Stimulated activated CD8-positive, alpha-beta memory T cell treated with anti-CD3 and anti-CD28 coated beads, Interleukin-15, amount 100 ng/mL, for 1 hour (primary cell): ENCODE results near the gene AQP4.

Source experiments
- DNase-seq: peaks from one replicate; pipeline ENCODE4 v3.0.0-alpha.2; 2020; ENCODE audit warnings: low read depth

The AQP4 gene

GRCh38 chr18:26865557-26865956 lies at the start of gene AQP4:
Gene AQP4, minus strand, starts transcription at chr18:26865707. Its CDS starts 18 bp downstream, at chr18:26865689.
- no peak for DNase-seq

GRCh38 chr18:26911840-26912239 lies 46.3 kb upstream of the AQP4 start:
- no peak for DNase-seq

GRCh38 chr18:26909599-26910290 lies 44.2 kb upstream of the AQP4 start:
- DNase-seq, result no peak

- DNase-seq, result no peak
These were observed 43.4 kb upstream of the AQP4 start for GRCh38 chr18:26908906-26909305.

- no peak for DNase-seq
These were observed 36.8 kb upstream of the AQP4 start for GRCh38 chr18:26902291-26902690.

- DNase-seq, result no peak
These were observed 35.5 kb upstream of the AQP4 start for GRCh38 chr18:26901020-26901419.

- no peak for DNase-seq
These were observed 28.9 kb upstream of the AQP4 start for GRCh38 chr18:26894426-26894825.

- DNase-seq, result no peak
These were observed 28.5 kb upstream of the AQP4 start for GRCh38 chr18:26893996-26894395.

- no peak for DNase-seq
These were observed 22.8 kb upstream of the AQP4 start for GRCh38 chr18:26888259-26888658.

GRCh38 chr18:26875040-26875654 lies 9.6 kb upstream of the AQP4 start:
- DNase-seq, result no peak

- DNase-seq, result no peak
These were observed 8.8 kb upstream of the AQP4 start for GRCh38 chr18:26874283-26874682.

- DNase-seq, result no peak
These were observed 4.1 kb upstream of the AQP4 start for GRCh38 chr18:26869640-26870039.

- DNase-seq, result no peak
These were observed 3.6 kb upstream of the AQP4 start for GRCh38 chr18:26868968-26869586.

GRCh38 chr18:26867471-26867870 lies 2.0 kb upstream of the AQP4 start:
- no peak for DNase-seq

GRCh38 chr18:26864658-26865057 lies 849 bp downstream of the AQP4 start:
- no peak for DNase-seq

- DNase-seq, result no peak
These were observed 1.5 kb downstream of the AQP4 start for GRCh38 chr18:26863921-26864497.

- no peak for DNase-seq
These were observed 2.2 kb downstream of the AQP4 start for GRCh38 chr18:26863122-26863879.

- DNase-seq, result no peak
These were observed 3.4 kb downstream of the AQP4 start for GRCh38 chr18:26862084-26862483.

GRCh38 chr18:26854292-26854881 lies 11.1 kb downstream of the AQP4 start:
- DNase-seq, result no peak

GRCh38 chr18:26853401-26853800 lies 12.1 kb downstream of the AQP4 start:
- no peak for DNase-seq

GRCh38 chr18:26843760-26844159 lies 21.7 kb downstream of the AQP4 start:
- no peak for DNase-seq

- no peak for DNase-seq
These were observed 24.5 kb downstream of the AQP4 start for GRCh38 chr18:26840965-26841364.
